HG03103 (cell line): ENCODE data around the gene CNGA3.
"Not testable (repeated sequence)": the region's sequence is repeated elsewhere in the genome, so short reads cannot be mapped to it uniquely, and the experiment has no call there.

Experiments
- ATAC-seq: cut with Tn5 transposase; IDR thresholded peaks from one replicate; pipeline ENCODE4 v1.9.1; 2021; ENCODE audit warnings: low read depth; ENCODE audit not compliant: unreplicated experiment

The CNGA3 gene

GRCh38 chr2:98394595-98395153 is 48.4 kb downstream of the CNGA3 start:
- ATAC-seq: no peak

- no peak for ATAC-seq
Observed at GRCh38 chr2:98395977-98396376, 49.7 kb downstream of the CNGA3 start.

GRCh38 chr2:98396745-98397355 is 50.6 kb downstream of the CNGA3 start:
- ATAC-seq: no peak

- no peak for ATAC-seq
Observed at GRCh38 chr2:98399140-98399539, 52.9 kb downstream of the CNGA3 start.

- no peak for ATAC-seq
Observed at GRCh38 chr2:98403878-98404277, 57.6 kb downstream of the CNGA3 start.

GRCh38 chr2:98404556-98405250 is 58.4 kb downstream of the CNGA3 start:
- no peak for ATAC-seq

GRCh38 chr2:98405301-98405700 is 59.0 kb downstream of the CNGA3 start:
- ATAC-seq: no peak

- ATAC-seq: no peak
Observed at GRCh38 chr2:98408155-98408554, 61.9 kb downstream of the CNGA3 start.

- peak; percentile 70 for ATAC-seq
Observed at GRCh38 chr2:98412751-98413458, 66.6 kb downstream of the CNGA3 start.

- not testable (repeated sequence) for ATAC-seq
Observed at GRCh38 chr2:98414246-98414645, 68.0 kb downstream of the CNGA3 start.

GRCh38 chr2:98415719-98416248 is 69.5 kb downstream of the CNGA3 start:
- not testable (repeated sequence) for ATAC-seq

- ATAC-seq: no peak
Observed at GRCh38 chr2:98416383-98417159, 70.3 kb downstream of the CNGA3 start.

- no peak for ATAC-seq
Observed at GRCh38 chr2:98419544-98419943, 73.3 kb downstream of the CNGA3 start.

- no peak for ATAC-seq
Observed at GRCh38 chr2:98419977-98420725, 73.9 kb downstream of the CNGA3 start.

- no peak for ATAC-seq
Observed at GRCh38 chr2:98422449-98422848, 76.2 kb downstream of the CNGA3 start.

GRCh38 chr2:98426771-98427170 is 80.5 kb downstream of the CNGA3 start:
- no peak for ATAC-seq

- no peak for ATAC-seq
Observed at GRCh38 chr2:98432145-98432544, 85.9 kb downstream of the CNGA3 start.

GRCh38 chr2:98433363-98433964 is 87.2 kb downstream of the CNGA3 start:
- no peak for ATAC-seq

GRCh38 chr2:98434492-98434891 is 88.2 kb downstream of the CNGA3 start:
- ATAC-seq: no peak
